Measurements from ENCODE around the gene KCTD4. TPM values are rescaled to one million over a fixed set of nuclear protein-coding genes. Genes with fewer than 3 reads are reported as not detected.
"Not testable (repeated sequence)": the region's sequence is repeated elsewhere in the genome, so short reads cannot be mapped to it uniquely, and the experiment has no call there.

KCTD4 gene
- total and polyA plus RNA-seq, 10 of the 15 experiments (the other 5 are each of a cell fraction or from before 2014, with no cell fraction given) = 0.09 TPM; not detected in 9

- ATAC-seq; CTCF ChIA-PET; H3K9me3 ChIP-seq (replicated peaks; ENCODE audit: control insufficient read depth, insufficient read depth, low read length); H3K36me3 ChIP-seq (ENCODE audit: control insufficient read depth in 2 of 2, insufficient read depth in 2 of 2, low read length in 1 of 2); H3K27me3 ChIP-seq (replicated peaks in 1 of 2; ENCODE audit: control insufficient read depth in 2 of 2, insufficient read depth in 2 of 2, low read length in 1 of 2); in situ Hi-C loops (cut with MboI); DNase-seq (ENCODE audit: low read depth, low spot score); BruUV-seq (replicated peaks); RAD21 ChIA-PET (ENCODE audit: unreplicated experiment); H3K27ac ChIP-seq (ENCODE audit: control insufficient read depth, insufficient read depth); intact Hi-C loops (cut with micrococcal nuclease; ENCODE audit: unreplicated experiment); H3K4me3 ChIP-seq; H3K4me2 ChIP-seq (ENCODE audit: control insufficient read depth, insufficient read depth); H3K9ac ChIP-seq (ENCODE audit: control insufficient read depth, insufficient read depth, low read length); H4K20me1 ChIP-seq (ENCODE audit: control insufficient read depth, insufficient read depth); H3K4me1 ChIP-seq (ENCODE audit: control insufficient read depth, insufficient read depth, low read length); H2AFZ ChIP-seq (ENCODE audit: control insufficient read depth, low read depth, low read length); H3K79me2 ChIP-seq (ENCODE audit: control insufficient read depth, insufficient read depth, low read length); SMC1A ChIA-PET (ENCODE audit: uncharacterized antibody, unreplicated experiment); FAIRE-seq; POLR2A ChIA-PET: not testable (repeated sequence)
- TF ChIP-seq RUNX3 (IDR thresholded peaks at IDR 0.05; ENCODE audit: low read length) = 0 out of 2 replicates have a peak, but pooled peaks have one; percentile 17
Observed at GRCh38 chr13:45189511-45189910, 11.3 kb downstream of the KCTD4 start.

DNA sequence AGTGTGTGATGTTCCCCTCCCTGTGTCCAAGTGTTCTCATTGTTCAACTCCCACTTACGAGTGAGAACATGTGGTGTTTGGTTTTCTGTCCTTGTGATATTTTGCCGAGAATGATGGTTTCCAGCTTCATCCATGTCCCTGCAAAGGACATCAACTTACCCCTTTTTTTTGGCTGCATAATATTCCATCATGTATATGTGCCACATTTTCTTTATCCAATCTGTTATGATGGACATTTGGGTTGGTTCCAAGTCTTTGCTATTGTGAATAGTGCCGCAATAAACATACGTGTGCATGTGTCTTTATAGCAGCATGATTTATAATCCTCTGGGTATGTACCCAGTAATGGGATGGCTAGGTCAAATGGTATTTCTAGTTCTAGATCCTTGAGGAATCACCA is 11.8 kb downstream of the KCTD4 start:
- CTCF ChIA-PET; H3K27ac ChIP-seq (ENCODE audit: control insufficient read depth, insufficient read depth); H3K79me2 ChIP-seq (ENCODE audit: control insufficient read depth, insufficient read depth, low read length); FAIRE-seq; ATAC-seq; H3K4me1 ChIP-seq (ENCODE audit: control insufficient read depth, insufficient read depth, low read length); H3K4me2 ChIP-seq (ENCODE audit: control insufficient read depth, insufficient read depth); H3K36me3 ChIP-seq (ENCODE audit: control insufficient read depth in 2 of 2, insufficient read depth in 2 of 2, low read length in 1 of 2); H3K9ac ChIP-seq (ENCODE audit: control insufficient read depth, insufficient read depth, low read length); H3K27me3 ChIP-seq (replicated peaks in 1 of 2; ENCODE audit: control insufficient read depth in 2 of 2, insufficient read depth in 2 of 2, low read length in 1 of 2); BruUV-seq (replicated peaks); POLR2A ChIA-PET; H2AFZ ChIP-seq (ENCODE audit: control insufficient read depth, low read depth, low read length); SMC1A ChIA-PET (ENCODE audit: uncharacterized antibody, unreplicated experiment); intact Hi-C loops (cut with micrococcal nuclease; ENCODE audit: unreplicated experiment); in situ Hi-C loops (cut with MboI); H4K20me1 ChIP-seq (ENCODE audit: control insufficient read depth, insufficient read depth); H3K9me3 ChIP-seq (replicated peaks; ENCODE audit: control insufficient read depth, insufficient read depth, low read length); DNase-seq (ENCODE audit: low read depth, low spot score); RAD21 ChIA-PET (ENCODE audit: unreplicated experiment); H3K4me3 ChIP-seq: not testable (repeated sequence)
- 92% methylated on average over 4 of the region's 4 CpGs for WGBS (ENCODE audit: insufficient coverage, insufficient replicate concordance, low lambda C conversion rate, missing lambda C conversion rate)

Measured in GM12878 (cell line).